IPS-18c (cell line): Measurements from ENCODE around the gene PGM2L1.
"Not testable (repeated sequence)": the region's sequence is repeated elsewhere in the genome, so short reads cannot be mapped to it uniquely, and the experiment has no call there.

ENCODE experiments used
- H3K4me3 ChIP-seq: 2 replicates; pipeline ENCODE4 v1.7.0; 2013; ENCODE audit warnings: low read depth, mild to moderate bottlenecking, low read length, moderate library complexity; ENCODE audit not compliant: insufficient read depth
- H3K9me3 ChIP-seq: one replicate; pipeline ENCODE4 v1.6.1; 2013; ENCODE audit warnings: mild to moderate bottlenecking, low read length, moderate library complexity; ENCODE audit not compliant: control insufficient read depth, insufficient read depth

PGM2L1 gene

DNA sequence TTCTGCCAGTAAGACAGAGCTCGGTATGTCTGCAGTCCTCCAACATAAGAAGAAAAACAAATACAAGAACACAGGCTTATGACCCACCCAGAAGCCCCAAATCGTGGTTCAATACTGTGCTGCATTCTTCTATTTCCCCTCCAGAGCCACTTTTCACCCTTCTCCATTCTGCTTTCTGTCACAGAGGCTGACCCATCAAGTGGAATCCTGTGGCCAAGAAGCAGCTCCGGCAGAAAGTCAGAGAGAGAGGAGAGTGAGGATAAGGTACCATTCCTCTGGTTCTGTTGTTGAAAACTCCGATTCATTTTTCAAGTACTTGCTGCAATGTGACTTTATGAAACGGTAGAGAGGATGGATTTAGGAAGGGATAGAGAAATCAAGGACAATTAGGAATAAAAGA lies 30.4 kb downstream of the PGM2L1 start:
- H3K4me3 ChIP-seq: no peak overlapping the region
- H3K9me3 ChIP-seq: no peaks in the 10 kb centered on the region

DNA sequence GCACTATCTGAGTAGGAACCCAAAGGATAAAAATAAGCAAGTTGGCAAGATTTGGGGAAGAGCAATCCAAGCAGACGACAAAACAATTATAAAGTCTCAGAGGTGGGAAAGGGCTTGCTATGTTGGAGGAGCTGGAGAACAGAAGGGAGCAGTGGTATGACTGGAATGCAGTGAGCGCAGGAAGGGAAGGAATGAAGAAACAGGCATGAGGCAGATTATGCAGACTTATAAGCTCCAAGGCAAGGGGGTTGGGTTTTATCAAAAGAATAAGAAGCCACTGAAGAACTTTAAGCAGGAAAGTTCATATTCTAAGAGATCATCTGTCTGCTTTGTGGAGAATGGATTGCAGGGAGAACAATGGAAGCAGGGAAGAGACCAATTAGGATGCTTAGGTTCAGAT lies 31.7 kb downstream of the PGM2L1 start:
- H3K4me3 ChIP-seq: no peak overlapping the region

DNA sequence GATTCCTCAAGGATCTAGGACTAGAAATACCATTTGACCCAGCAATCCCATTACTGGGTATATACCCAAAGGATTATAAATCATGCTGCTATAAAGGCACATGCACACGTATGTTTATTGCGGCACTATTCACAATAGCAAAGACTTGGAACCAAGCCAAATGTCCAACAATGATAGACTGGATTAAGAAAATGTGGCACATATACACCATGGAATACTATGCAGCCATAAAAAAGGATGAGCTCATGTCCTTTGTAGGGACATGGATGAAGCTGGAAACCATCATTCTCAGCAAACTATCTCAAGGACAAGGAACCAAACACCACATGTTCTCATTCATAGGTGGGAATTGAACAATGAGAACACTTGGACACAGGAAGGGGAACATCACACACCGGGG lies 32.4 kb downstream of the PGM2L1 start:
- H3K4me3 ChIP-seq: not testable (repeated sequence)

More for the DNA sequence above, 31.7 kb downstream of the PGM2L1 start:
- no peaks in the 10 kb centered on the region for H3K9me3 ChIP-seq

DNA sequence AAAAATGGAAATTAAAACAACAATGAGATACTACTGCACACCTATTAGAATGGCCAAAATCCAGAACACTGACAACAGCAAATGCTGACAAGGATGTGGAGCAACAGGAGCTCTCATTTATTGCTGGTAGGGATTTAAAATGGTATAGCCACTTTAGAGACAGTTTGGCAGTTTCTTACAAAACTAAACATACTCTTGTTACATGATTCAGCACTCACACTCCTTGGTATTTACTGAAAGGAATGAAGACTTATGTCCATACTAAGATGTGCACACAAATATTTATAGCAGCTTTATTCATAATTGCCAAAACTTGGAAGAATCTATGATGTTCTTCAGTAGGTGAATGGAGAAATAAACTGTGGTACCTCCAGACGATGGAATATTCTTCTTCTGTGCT lies 40.8 kb downstream of the PGM2L1 start:
- no peak overlapping the region for H3K4me3 ChIP-seq
- H3K9me3 ChIP-seq: peaks cover 11% of the 10 kb centered on the region

More for the DNA sequence above, 32.4 kb downstream of the PGM2L1 start:
- H3K9me3 ChIP-seq: not testable (repeated sequence)

DNA sequence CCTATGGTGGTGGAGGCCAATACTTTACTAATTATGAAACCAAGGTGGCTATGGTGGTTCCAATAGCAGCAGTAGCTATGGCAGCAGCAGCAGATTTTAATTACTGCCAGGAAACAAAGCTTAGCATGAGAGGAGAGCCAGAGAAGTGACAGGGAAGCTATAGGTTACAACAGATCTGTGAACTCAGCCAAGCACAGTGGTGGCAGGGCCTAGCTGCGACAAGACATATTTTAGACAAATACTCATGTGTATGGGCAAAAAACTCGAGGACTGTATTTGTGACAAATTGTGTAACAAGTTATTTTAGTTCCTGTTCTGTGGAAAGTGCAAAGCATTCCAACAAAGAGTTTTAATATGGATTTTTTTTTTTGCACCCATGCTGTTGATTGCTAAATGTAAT lies 42.6 kb downstream of the PGM2L1 start:
- H3K4me3 ChIP-seq: no peak overlapping the region
- peaks cover 8% of the 10 kb centered on the region for H3K9me3 ChIP-seq

DNA sequence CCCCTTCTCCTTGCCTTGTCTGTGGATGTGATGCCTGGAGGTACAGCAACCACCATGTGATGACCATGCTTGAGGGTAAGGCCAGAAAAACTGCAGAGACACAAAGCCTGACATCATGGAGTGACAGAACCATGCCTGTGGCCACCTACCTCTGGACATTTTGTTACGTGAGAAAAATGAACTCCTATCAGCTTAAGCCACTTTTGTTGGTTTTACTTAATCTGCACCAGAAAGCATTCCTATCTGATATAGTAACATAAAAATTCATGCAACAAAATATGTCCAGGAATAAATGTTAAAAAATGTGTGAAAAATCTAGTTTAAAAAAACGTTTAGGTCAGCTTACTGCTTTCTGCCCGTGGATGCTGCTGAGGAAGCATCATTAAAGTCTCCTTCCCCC lies 44.2 kb downstream of the PGM2L1 start:
- no peak overlapping the region for H3K4me3 ChIP-seq
- no peaks in the 10 kb centered on the region for H3K9me3 ChIP-seq

DNA sequence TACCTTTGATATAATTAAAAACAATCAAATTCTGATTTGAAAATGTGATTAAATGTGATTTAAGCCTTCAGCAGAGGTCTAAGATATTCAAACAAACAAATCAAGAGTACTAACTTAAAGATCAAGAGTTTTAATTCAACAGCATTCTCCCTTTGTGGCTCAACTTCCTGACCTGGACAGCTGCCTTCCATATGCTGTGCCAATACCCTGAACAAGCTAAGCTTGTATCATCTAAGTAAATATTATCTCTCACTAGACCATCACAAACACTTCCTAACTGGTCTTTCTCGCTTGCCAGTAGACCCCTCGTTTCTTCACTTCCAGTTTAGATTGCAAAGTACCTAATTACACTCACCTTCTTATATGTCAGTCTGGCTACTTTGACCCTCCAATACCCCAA lies 50.9 kb downstream of the PGM2L1 start:
- no peaks in the 10 kb centered on the region for H3K9me3 ChIP-seq
- no peak overlapping the region for H3K4me3 ChIP-seq

DNA sequence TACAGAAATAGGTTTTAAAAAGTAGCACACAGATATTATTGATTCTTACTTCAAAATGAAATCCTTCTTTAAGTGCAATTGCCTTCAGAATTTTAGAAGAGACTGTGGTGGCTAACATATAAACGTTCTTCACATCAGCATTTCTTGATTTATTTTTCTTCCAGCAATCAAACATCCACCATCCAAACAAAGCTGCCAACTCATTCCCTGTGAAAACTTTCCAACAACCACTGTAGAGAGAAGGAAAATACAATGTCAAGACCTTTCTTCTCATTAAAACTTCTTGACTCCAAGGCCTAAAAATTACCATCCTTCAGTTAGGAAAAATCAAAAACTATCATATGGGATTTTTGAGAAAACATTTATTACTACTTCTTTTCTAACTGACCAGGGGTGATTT lies 52.8 kb downstream of the PGM2L1 start:
- H3K4me3 ChIP-seq: no peak overlapping the region
- no peaks in the 10 kb centered on the region for H3K9me3 ChIP-seq

DNA sequence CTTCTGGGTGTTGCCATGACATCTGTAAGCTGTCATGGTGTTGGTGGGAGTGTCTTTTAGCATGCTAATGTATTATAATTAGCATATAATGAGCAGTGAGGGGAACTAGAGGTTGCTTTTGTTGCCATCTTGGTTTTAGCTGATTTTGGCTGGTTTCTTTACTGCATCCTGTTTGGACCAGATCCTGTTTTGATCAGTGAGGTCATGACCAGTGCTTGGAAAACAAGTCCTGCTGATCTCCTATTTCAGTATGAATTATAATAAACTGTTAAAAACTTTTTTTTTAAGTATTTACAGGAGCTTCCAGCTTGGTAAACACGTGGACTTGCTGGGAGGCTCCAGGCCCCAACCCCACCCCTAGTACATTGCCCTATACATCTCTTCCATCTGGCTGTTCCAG lies 56.3 kb downstream of the PGM2L1 start:
- Histone ChIP-seq H3K4me3 (no peak overlapping the region), H3K9me3 (no peaks in the 10 kb centered on the region)

DNA sequence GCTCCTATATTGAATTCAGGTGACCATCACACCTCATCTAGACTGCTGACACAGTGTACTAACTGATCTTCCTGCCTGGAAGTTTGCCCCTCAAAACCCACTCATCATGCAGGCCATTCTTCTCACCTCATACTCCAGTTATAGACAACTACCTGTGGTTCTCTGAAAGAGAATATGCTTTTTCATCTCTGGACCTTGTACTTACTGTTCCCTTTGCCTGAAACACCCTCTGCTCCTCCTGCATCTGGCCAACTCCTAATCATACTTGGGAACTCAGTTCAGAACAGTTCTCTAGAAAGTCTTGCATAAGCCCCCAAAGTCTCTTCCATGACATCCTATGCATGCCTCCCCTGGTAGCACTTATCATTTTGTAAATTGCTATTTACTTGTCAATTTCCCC lies 58.6 kb downstream of the PGM2L1 start:
- H3K9me3 ChIP-seq: no peaks in the 10 kb centered on the region
- H3K4me3 ChIP-seq: no peak overlapping the region

DNA sequence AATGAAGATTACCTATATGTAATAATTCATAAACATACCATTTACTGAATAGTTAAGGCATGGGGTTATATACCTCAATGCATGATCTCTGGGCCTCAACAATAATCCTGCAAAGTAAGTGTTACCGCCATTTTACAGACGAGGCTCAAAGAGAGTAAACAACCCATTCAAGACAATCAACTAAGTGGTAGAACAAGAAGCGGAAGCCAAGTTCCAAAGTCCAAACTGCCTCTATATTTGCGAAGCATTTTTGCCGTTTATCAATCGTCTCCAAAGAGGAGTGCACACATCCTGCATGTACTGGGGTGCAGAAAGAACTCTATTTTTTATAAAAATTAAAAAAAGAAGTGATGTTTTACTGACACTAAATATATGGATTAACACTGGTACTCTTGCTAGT lies 59.3 kb downstream of the PGM2L1 start:
- H3K4me3 ChIP-seq: no peak overlapping the region
- no peaks in the 10 kb centered on the region for H3K9me3 ChIP-seq

DNA sequence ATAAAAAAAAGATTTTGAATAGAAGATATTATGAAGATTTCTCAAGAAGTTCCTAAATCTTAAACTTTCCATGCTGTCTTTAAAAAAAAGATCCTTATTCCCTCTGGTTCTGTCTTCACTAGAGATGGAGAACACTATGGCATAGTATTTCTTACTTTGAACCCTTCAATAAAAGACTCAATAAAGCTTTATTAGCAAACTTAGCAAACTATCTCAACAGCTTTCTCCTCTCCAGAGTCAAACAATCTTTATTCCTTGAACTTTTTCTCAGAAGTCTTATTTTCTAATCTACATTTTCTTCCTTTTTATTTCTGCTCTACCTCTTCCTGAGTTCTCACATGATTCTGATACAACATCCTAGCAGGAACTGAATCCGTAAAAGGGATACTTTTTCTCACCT lies 65.0 kb downstream of the PGM2L1 start:
- H3K9me3 ChIP-seq: no peaks in the 10 kb centered on the region
- H3K4me3 ChIP-seq: no peak overlapping the region

DNA sequence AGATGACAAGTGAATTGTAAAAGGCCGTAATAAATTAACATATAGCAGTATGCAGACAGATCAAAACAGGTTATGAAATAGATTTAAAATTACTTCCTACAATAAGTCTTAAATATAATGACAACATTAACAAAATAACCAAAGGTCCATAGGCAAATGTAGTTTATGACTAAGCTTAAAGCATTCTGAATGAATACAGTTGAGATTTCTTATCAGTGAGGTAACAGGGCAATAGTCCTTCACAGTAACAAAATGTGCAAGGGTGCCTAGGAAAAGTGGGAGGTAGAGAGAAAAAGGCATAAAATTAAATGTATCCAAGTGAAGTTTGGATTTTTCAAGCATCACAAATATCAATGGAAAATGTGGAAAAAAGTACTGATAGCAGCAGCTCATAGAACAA lies 65.9 kb downstream of the PGM2L1 start:
- H3K4me3 ChIP-seq: no peak overlapping the region
- no peaks in the 10 kb centered on the region for H3K9me3 ChIP-seq

DNA sequence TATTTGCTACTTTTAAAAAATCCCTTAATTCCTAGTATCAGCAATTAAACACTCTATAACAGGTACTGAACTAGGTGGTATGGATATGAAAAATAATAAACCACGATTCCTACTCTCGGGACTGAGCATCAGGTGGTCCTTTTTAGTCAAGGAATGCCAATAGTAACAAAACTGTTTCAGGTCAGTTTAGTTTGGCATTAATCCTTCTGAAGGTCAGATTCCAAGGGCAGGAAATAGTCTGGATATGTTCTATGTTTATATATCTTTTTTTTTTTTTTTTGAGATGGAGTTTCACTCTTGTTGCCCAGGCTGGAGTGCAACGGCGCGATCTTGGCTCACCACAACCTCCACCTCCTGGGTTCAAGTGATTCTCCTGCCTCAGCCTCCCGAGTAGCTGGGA lies 67.2 kb downstream of the PGM2L1 start:
- H3K4me3 ChIP-seq, H3K9me3 ChIP-seq: not testable (repeated sequence)

DNA sequence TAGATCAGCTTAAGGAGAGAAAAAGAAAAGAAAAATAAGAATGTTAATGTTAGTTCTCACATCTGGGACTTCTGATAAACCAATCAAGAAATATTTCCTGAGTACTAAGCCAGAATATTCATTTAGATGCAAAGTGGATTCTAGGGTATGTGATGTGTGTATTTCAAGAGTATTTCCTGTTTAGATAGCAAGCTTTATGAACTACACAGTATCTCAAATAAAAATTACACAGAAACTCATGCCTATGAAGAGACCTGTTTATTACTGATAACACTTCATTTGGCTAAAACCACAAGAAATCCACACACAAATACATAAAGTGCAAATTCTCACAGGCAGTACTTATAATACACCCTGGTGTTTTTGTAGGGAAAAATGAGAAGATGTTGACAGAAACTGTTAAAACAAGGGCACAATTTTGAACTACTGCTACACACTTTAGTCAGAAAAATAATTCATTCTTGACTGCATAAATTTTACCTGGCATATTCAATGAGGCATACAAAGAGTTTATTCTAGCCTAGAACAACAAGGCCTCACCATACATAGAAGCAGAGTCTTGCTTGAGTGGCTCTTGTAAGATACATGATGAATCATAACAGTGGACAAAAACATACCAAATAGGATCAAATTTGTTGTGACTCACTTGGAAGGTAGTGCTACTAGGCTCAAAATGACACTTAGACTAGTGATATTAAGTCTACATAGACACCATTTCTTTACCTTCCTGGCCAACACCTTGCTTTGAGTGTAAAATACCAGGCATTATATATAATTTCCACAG lies 68.0 kb downstream of the PGM2L1 start:
- H3K4me3 ChIP-seq: no peak overlapping the region
- no peaks in the 10 kb centered on the region for H3K9me3 ChIP-seq

DNA sequence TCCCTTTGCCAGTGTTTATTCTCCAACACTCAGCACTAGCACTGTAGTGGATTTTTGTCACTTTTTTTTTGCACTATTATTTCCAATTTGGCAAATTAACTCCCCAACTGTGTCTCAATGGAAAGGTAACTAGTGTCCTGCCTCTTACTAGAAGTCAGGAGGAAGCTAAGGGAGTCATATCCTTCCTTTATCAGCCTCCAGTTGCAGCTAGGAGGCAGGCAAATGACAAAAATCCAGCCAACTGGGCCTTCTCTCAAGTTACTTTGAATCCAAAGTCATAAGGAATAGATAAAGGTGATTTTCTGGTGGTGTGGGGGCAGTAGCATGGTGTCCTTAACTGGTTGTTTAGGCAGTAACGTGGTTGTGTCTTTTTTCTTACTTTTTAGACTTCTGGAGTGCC lies 71.2 kb downstream of the PGM2L1 start:
- Histone ChIP-seq H3K9me3 (peaks cover 2% of the 10 kb centered on the region), H3K4me3 (no peak overlapping the region)

DNA sequence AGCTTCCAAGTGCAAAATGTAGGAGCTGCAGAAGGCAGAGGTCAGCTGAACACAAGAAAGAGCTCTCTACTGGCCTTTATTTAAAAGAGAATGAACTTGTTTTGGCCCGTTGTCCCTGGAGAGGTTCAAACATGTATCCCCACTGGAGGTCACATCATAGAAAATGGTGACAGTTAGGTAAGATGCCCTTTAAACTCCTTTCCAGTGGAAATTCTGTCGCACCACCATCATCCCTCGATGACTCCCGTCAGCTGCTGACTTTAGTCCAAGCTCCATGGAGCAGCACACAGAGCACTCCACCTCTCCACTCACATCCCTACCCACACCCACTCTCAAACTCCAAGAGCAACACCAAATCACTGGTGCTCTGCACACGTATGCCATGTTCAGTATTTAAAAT lies 71.6 kb downstream of the PGM2L1 start:
- H3K9me3 ChIP-seq: peaks cover 2% of the 10 kb centered on the region

DNA sequence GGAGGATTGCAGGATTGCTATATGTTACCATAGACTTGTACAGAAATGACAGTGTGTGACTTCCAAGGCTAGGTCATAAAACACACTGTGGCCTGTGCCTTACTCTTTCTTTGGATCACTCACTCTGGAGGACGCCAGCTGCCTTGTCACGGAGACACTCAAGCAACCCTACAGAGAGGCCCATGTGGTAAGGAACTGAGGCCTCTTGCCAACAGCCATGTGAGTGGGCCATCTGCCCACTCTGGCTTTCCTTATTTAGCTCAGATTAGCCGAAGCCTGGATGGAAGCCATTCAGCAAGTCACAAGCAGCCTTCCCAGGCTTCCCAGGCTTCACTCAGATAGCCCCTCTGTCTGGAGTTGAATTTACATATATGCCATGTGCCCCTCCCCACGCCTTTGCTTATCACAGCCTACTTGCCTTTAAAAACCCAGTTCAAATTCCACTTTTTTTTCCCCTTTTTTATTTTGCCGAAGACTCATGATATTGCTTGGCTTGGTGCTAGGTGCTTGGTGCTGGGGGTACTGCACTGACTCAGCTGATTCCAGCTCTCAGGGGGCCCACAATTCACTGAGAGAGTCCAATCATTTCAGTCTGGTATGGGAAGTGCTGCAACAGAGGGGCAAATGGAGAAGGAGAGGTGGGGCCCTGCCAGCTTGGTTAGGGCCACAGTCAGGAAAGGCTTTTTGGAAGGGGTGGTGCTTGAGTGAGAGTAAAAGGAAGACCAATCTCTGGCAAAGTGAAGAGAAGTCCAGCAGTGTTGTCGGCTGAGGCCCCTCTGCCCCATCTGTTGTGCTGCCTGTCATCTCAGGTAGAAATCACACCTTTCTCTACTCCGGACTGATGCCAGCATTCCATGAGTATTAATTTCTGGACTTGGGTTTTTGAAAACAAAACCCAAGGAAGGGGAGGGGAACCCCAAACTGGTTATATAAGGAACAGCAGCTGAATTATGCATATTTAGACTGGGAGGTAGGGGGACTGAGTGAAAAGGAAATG lies 72.3 kb downstream of the PGM2L1 start:
- Histone ChIP-seq H3K9me3 (peaks cover 2% of the 10 kb centered on the region), H3K4me3 (no peak overlapping the region)

More for the DNA sequence above, 71.6 kb downstream of the PGM2L1 start:
- H3K4me3 ChIP-seq: no peak overlapping the region
